SK-N-SH (cell line): ENCODE results near the gene C14orf119.

Source experiments
- CTCF ChIP-seq: fragments of 200-600 bp; sonication (generic); IDR thresholded peaks from 2 replicates; pipeline ENCODE4 v1.6.1; 2017; ENCODE audit warnings: antibody characterized with exemption, mild to moderate bottlenecking, moderate library complexity
- EP300 ChIP-seq, 2 experiments: IDR thresholded peaks; 2 replicates each; pipeline versions ENCODE4 v1.4.0 to v1.6.1; 2012; ENCODE audit warnings: borderline replicate concordance in 1 of 2, low read depth in 1 of 2, low read length in 1 of 2
- EZH2phosphoT487 ChIP-seq: fragments of 200-600 bp; sonication (generic); IDR thresholded peaks from 2 replicates; pipeline ENCODE4 v1.6.1; 2017; ENCODE audit warnings: low read depth, mixed run types, mild to moderate bottlenecking, antibody characterized with exemption, moderate library complexity, borderline replicate concordance
- IRF3 ChIP-seq: fragments of 150-350 bp; IDR thresholded peaks from 2 replicates; pipeline ENCODE4 v1.6.1; 2016; ENCODE audit warnings: mild to moderate bottlenecking, low read depth, low read length
- JUND ChIP-seq: IDR thresholded peaks from 2 replicates; pipeline ENCODE4 v1.4.0; 2012
- MEF2A ChIP-seq: IDR thresholded peaks from 2 replicates; pipeline ENCODE4 v1.4.0; 2012; ENCODE audit warnings: low read depth, borderline replicate concordance
- MXI1 ChIP-seq: IDR thresholded peaks from 2 replicates; pipeline ENCODE4 v1.6.1; 2012; ENCODE audit warnings: mild to moderate bottlenecking, low read depth, low read length, improper control_type of control experiment
- TAF1 ChIP-seq: IDR thresholded peaks from 2 replicates; pipeline ENCODE4 v1.6.1; 2012; ENCODE audit warnings: low read depth, mild to moderate bottlenecking, low read length, moderate library complexity, borderline replicate concordance
- USF2 ChIP-seq: fragments of 150-350 bp; IDR thresholded peaks from 2 replicates; pipeline ENCODE4 v1.6.1; 2017; ENCODE audit warnings: antibody characterized with exemption, low read length, low read depth, borderline replicate concordance
- YY1 ChIP-seq: IDR thresholded peaks from 2 replicates; pipeline ENCODE4 v1.4.0; 2012; ENCODE audit warnings: low read depth, mild to moderate bottlenecking
- ZBTB33 ChIP-seq: IDR thresholded peaks from 2 replicates; pipeline ENCODE4 v1.4.0; 2012; ENCODE audit warnings: low read depth, borderline replicate concordance

- TF ChIP-seq CTCF (no peak), JUND (no peak), EZH2phosphoT487 (no peak), YY1 (no peak), MXI1 (no peak), TAF1 (no peak), EP300 (IDR thresholded peaks at IDR 0.05; ENCODE audit: borderline replicate concordance in 1 of 2, low read depth in 1 of 2, low read length in 1 of 2) (no peak), USF2 (no peak), MEF2A (no peak), IRF3 (no peak), ZBTB33 (no peak)
Observed at GRCh38 chr14:23109769-23110168, 14.5 kb downstream of the C14orf119 start.
